Keratinocyte (primary cell): ENCODE data around the gene MYO16.

Experiments
- CTCF ChIP-seq, 3 experiments: IDR thresholded peaks in 1 of 3; conservative IDR thresholded peaks in 1 of 3; optimal IDR thresholded peaks in 1 of 3; 2 replicates in 2 of 3; 3 replicates in 1 of 3; pipeline versions ENCODE3 to v1.5.1; 2011; ENCODE audit warnings: low read length in 3 of 3, mild to moderate bottlenecking in 3 of 3, moderate library complexity in 2 of 3, control low read depth in 1 of 3, inconsistent platforms in 1 of 3; ENCODE audit not compliant: insufficient read depth in 2 of 3; ENCODE audit errors: extremely low read depth in 1 of 3
- EZH2 ChIP-seq: IDR thresholded peaks from one replicate; pipeline ENCODE4 v1.6.1; 2012; ENCODE audit warnings: inconsistent platforms, mild to moderate bottlenecking, low read length, moderate library complexity

GRCh38 chr13:109254274-109254673 lies 624.9 kb downstream of the MYO16 start:
- no peak for TF ChIP-seq CTCF (optimal IDR thresholded peaks at IDR 0.05 in 1 of 3, IDR thresholded peaks at IDR 0.05 in 1 of 3, conservative IDR thresholded peaks at IDR 0.05 in 1 of 3; ENCODE audit: extremely low read depth in 1 of 3, insufficient read depth in 2 of 3, low read length in 3 of 3)
- TF ChIP-seq EZH2: no peak
